A673 (cell line): ENCODE results near the gene FAM184B. TPM values are rescaled to one million over a fixed set of nuclear protein-coding genes. Genes with fewer than 3 reads are reported as not detected.

ENCODE experiments used
- BruUV-seq: library from RNA; stranded (reverse); fragments of 400-500 nt; replicated peaks from 2 replicates; lab custom pipeline; 2021; lab: Mats Ljungman, UMichigan
- CTCF ChIA-PET: fragments of 300-600 bp; sonication (Branson Sonifier 250); formaldehyde crosslinking; loops from one replicate; lab custom pipeline; 2022; ENCODE audit warnings: antibody characterized with exemption; lab: Charles Lee
- POLR2A ChIA-PET: fragments of 300-600 bp; sonication (Branson Sonifier 250); formaldehyde crosslinking; loops from one replicate; lab custom pipeline; 2022; ENCODE audit warnings: antibody characterized with exemption; ENCODE audit not compliant: low non-redundant PET; lab: Charles Lee
- DNase-seq: peaks from one replicate; pipeline ENCODE4 v3.0.0-alpha.2; 2015; ENCODE audit warnings: low spot score
- H3K27ac ChIP-seq: fragments of 200-600 bp; sonication (generic); 2 replicates; pipeline ENCODE4 v1.5.1; 2016; ENCODE audit warnings: mixed run types, low read depth, mild to moderate bottlenecking, mixed read lengths, antibody characterized with exemption, low read length; ENCODE audit not compliant: poor library complexity, severe bottlenecking
- H3K27me3 ChIP-seq: fragments of 200-600 bp; sonication (generic); replicated peaks from 2 replicates; pipeline ENCODE4 v1.6.1; 2017; ENCODE audit warnings: mixed run types, low read depth, mild to moderate bottlenecking, mixed read lengths, antibody characterized with exemption, low read length; ENCODE audit not compliant: insufficient read depth, poor library complexity
- H3K36me3 ChIP-seq: fragments of 200-600 bp; sonication (generic); 2 replicates; pipeline ENCODE4 v1.6.1; 2016; ENCODE audit warnings: mixed run types, mild to moderate bottlenecking, mixed read lengths, antibody characterized with exemption, low read length; ENCODE audit not compliant: insufficient read depth, poor library complexity, severe bottlenecking
- H3K4me1 ChIP-seq: fragments of 200-600 bp; sonication (generic); 2 replicates; pipeline ENCODE4 v1.6.1; 2017; ENCODE audit warnings: mixed run types, mild to moderate bottlenecking, mixed read lengths, antibody characterized with exemption, low read length; ENCODE audit not compliant: insufficient read depth, poor library complexity, severe bottlenecking
- H3K4me3 ChIP-seq: fragments of 200-600 bp; sonication (generic); 2 replicates; pipeline ENCODE4 v1.5.1; 2016; ENCODE audit warnings: low read depth, mixed run types, mild to moderate bottlenecking, mixed read lengths, low read length; ENCODE audit not compliant: poor library complexity, severe bottlenecking
- H3K9me3 ChIP-seq: fragments of 200-600 bp; sonication (generic); 2 replicates; pipeline ENCODE4 v1.6.1; 2016; ENCODE audit warnings: mixed run types, low read depth, mild to moderate bottlenecking, mixed read lengths, antibody characterized with exemption, low read length; ENCODE audit not compliant: poor library complexity, severe bottlenecking
- CTCF ChIP-seq: fragments of 300-800, 200-600 bp; sonication (generic); conservative IDR thresholded peaks from 2 replicates; pipeline ENCODE4 v1.5.1; 2017; ENCODE audit warnings: low read depth, mild to moderate bottlenecking, antibody characterized with exemption, low read length, moderate library complexity, mixed read lengths
- EZH2 ChIP-seq: fragments of 200-600 bp; sonication (generic); IDR thresholded peaks from 2 replicates; pipeline ENCODE4 v1.6.1; 2017; ENCODE audit warnings: borderline replicate concordance, low read depth, mild to moderate bottlenecking, mixed read lengths, antibody characterized with exemption, low read length; ENCODE audit not compliant: poor library complexity, severe bottlenecking
- intact Hi-C: fragments of 100-400 bp; cut with micrococcal nuclease; formaldehyde crosslinking; loops from one replicate; pipeline ENCODE4 v1.10.0; 2022; ENCODE audit not compliant: unreplicated experiment
- total RNA-seq: library from RNA; stranded (reverse); gene quantifications from 2 replicates; pipeline ENCODE4 v1.2.3, GENCODE V29; 2021

FAM184B gene
- total RNA-seq, 1 experiment from 2014 or later: 0.26 TPM

GRCh38 chr4:17786567-17786966, 5.1 kb upstream of the FAM184B start:
- intact Hi-C loops: no loop called here
- BruUV-seq: no TSS peak
- DNase-seq: no peak
- Histone ChIP-seq H3K4me1 (peaks cover 5% of the 10 kb centered on the region), H3K27ac (no peak overlapping the region), H3K36me3 (peaks cover 6% of the 10 kb centered on the region), H3K9me3 (no peaks in the 10 kb centered on the region), H3K4me3 (no peak overlapping the region), H3K27me3 (peaks cover under 1% of the 10 kb centered on the region)
- ChIA-PET CTCF (no interaction called here), POLR2A (no interaction called here)
- no peak for TF ChIP-seq CTCF
- TF ChIP-seq EZH2: no peak

GRCh38 chr4:17785858-17786257, 4.4 kb upstream of the FAM184B start:
- POLR2A ChIA-PET: no interaction called here
- H3K9me3 ChIP-seq: no peaks in the 10 kb centered on the region

GRCh38 chr4:17780501-17781299, 721 bp downstream of the FAM184B start:
- H3K36me3 ChIP-seq: no peaks in the 10 kb centered on the region
- CTCF ChIA-PET: no interaction called here
- H3K27ac ChIP-seq: no peak overlapping the region
- intact Hi-C loops: no loop called here
- DNase-seq: peak; percentile 23
- peaks cover 14% of the 10 kb centered on the region for H3K4me1 ChIP-seq
- TF ChIP-seq EZH2 (no peak), CTCF (no peak)
- peak overlapping the region; percentile 42 for H3K4me3 ChIP-seq
- H3K9me3 ChIP-seq: no peaks in the 10 kb centered on the region
- BruUV-seq: no TSS peak
- peaks cover 24% of the 10 kb centered on the region for H3K27me3 ChIP-seq
- POLR2A ChIA-PET: no interaction called here

More at GRCh38 chr4:17785858-17786257, 4.4 kb upstream of the FAM184B start:
- H3K4me3 ChIP-seq: no peak overlapping the region
- intact Hi-C loops: no loop called here
- no peak overlapping the region for H3K27ac ChIP-seq
- no peak for DNase-seq
- H3K36me3 ChIP-seq: no peaks in the 10 kb centered on the region
- CTCF ChIA-PET: no interaction called here
- TF ChIP-seq CTCF (0 out of 2 replicates have a peak, but pooled peaks have one; percentile 14), EZH2 (no peak)
- H3K4me1 ChIP-seq: peaks cover 7% of the 10 kb centered on the region
- no TSS peak for BruUV-seq
- H3K27me3 ChIP-seq: peaks cover 7% of the 10 kb centered on the region
